Body of pancreas (tissue), 4 donors: Measurements from ENCODE around the gene DLEU7. TPM values are rescaled to one million over a fixed set of nuclear protein-coding genes. Genes with fewer than 3 reads are reported as not detected.

ENCODE experiments used
- ATAC-seq: fragments of 150-250 bp; one replicate; pipeline ENCODE4 v1.9.1; 2016
- DNase-seq, 4 donors: peaks; one replicate each; pipeline ENCODE4 v3.0.0-alpha.2; 2019
- H3K27ac ChIP-seq, 4 donors: fragments of 200-600 bp; sonication (generic); 1 replicate in 3 of 4; 2 replicates in 1 of 4; pipeline versions ENCODE4 v1.5.1 to v1.6.1; 2016 to 2019; ENCODE audit warnings: mild to moderate bottlenecking in 1 of 4, mixed read lengths in 1 of 4, moderate library complexity in 1 of 4
- H3K27me3 ChIP-seq, 2 donors: fragments of 200-600 bp; sonication (generic); one replicate each; pipeline ENCODE4 v1.6.0; 2016; ENCODE audit warnings: mild to moderate bottlenecking in 1 of 2
- H3K36me3 ChIP-seq, 2 donors: fragments of 200-600 bp; sonication (generic); replicated peaks in 1 of 2; 2 replicates each; pipeline ENCODE4 v1.5.1; 2016; ENCODE audit warnings: low read depth in 2 of 2; ENCODE audit not compliant: insufficient read depth in 1 of 2
- H3K4me1 ChIP-seq: fragments of 200-600 bp; sonication (generic); one replicate; pipeline ENCODE4 v1.6.0; 2016
- H3K4me3 ChIP-seq, 2 donors: fragments of 200-600 bp; sonication (generic); 1 replicate in 1 of 2; 2 replicates in 1 of 2; pipeline ENCODE4 v1.5.1; 2016 to 2019
- H3K9me3 ChIP-seq, 3 donors: fragments of 200-600 bp; sonication (generic); 1 replicate in 2 of 3; 2 replicates in 1 of 3; pipeline ENCODE4 v1.5.1; 2016
- POLR2A ChIP-seq, 3 donors: fragments of 450-650 bp; IDR thresholded peaks; one replicate each; pipeline ENCODE4 v1.6.1; 2016; ENCODE audit warnings: antibody characterized with exemption in 3 of 3, mild to moderate bottlenecking in 2 of 3
- WGBS, 2 donors: methylation state at CpG; one replicate each; pipeline ENCODE4 v1.1.5; 2017; 5-methylcytosine and 5-hydroxymethylcytosine counted together
- intact Hi-C: fragments of 100-400 bp; cut with DNase I; formaldehyde crosslinking; loops from one replicate; pipeline ENCODE4 v1.15.1; 2023
- total RNA-seq, 2 donors: library from RNA; depleted of rRNA; stranded (reverse); fragments of >200 nt; gene quantifications; one replicate each; pipeline ENCODE4 v1.1.0, GENCODE V29; 2016
- TF ChIP-seq, protein P1 (sequence below), 7 experiments: fragments of 450-650 bp in 4 of 7; fragments of 200-600 bp in 3 of 7; sonication (generic) in 3 of 7; IDR thresholded peaks; one replicate each; pipeline ENCODE4 v1.5.1; 2016 to 2019; ENCODE audit warnings: antibody characterized with exemption in 7 of 7

DLEU7 gene
- total RNA-seq, 2 donors from 2014 or later, result not detected

DNA sequence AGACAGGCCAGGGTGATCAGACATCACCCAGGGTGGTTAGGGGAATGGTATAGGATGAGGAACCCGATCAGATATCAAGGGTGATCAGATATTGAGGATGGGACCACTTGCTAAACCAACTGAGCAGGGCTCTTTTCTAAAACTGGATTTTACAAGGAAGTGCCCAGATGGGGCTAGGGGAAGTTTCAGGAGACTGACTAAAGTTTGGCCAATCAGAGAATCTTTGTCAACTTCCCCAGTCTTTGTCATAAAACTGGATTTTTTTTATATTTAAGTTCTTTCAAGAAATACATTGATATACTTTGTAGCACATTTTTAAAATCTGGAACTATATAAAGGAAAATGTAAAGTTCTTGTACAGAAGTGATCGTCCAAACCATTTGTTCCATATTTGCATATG lies 30.5 kb upstream of the DLEU7 start:
- intact Hi-C loops, result no loop called here
- Histone ChIP-seq H3K27ac (no peak overlapping the region), H3K4me1 (no peaks in the 10 kb centered on the region), H3K4me3 (no peak overlapping the region), H3K27me3 (no peaks in the 10 kb centered on the region), H3K36me3 (no peaks in the 10 kb centered on the region), H3K9me3 (no peaks in the 10 kb centered on the region)
- 71 to 79% methylated on average over 2 of the region's 2 CpGs for WGBS, 2 donors
- TF ChIP-seq, protein P1, sequence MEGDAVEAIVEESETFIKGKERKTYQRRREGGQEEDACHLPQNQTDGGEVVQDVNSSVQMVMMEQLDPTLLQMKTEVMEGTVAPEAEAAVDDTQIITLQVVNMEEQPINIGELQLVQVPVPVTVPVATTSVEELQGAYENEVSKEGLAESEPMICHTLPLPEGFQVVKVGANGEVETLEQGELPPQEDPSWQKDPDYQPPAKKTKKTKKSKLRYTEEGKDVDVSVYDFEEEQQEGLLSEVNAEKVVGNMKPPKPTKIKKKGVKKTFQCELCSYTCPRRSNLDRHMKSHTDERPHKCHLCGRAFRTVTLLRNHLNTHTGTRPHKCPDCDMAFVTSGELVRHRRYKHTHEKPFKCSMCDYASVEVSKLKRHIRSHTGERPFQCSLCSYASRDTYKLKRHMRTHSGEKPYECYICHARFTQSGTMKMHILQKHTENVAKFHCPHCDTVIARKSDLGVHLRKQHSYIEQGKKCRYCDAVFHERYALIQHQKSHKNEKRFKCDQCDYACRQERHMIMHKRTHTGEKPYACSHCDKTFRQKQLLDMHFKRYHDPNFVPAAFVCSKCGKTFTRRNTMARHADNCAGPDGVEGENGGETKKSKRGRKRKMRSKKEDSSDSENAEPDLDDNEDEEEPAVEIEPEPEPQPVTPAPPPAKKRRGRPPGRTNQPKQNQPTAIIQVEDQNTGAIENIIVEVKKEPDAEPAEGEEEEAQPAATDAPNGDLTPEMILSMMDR (IDR thresholded peaks at IDR 0.05), result no peak
- TF ChIP-seq POLR2A (IDR thresholded peaks at IDR 0.05), result no peak
- ATAC-seq, result no peak
- no peak for DNase-seq

DNA sequence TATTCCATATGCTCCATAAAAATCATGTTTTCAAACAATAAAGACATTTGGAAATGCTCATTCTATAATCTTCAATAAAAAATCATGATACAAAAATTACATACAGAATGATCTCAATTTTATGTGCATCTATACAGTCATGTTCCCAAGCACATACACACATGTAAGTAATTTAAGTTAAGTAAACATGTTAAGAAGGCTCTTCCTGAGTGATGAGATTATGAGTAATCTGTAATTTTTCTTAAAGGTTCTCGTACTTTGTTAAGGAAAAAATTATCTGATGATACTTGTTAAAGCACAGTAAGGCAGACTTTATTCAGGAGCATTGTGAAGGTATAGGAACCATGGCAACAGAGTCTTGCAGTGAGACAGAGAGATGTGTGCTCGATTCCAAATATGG lies 30.0 kb upstream of the DLEU7 start:
- H3K4me3 ChIP-seq, result no peak overlapping the region

DNA sequence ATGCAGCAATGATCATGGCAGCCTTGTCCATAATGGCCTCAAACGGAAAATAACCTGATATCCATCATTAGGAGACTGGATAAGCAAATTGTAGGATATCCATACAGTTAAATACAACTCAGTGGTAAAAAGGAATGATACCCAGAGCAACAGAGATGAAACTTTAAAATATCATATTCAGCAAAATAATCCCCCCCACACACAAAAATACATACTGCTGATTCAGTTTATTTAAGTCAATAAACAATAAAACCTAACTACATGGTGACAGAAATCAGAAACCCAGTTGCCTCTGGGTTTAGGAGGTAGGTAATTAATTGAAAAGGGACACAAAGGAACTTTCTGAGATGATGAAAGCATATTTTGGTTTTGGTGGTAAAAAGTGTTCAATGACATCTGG lies 27.9 kb upstream of the DLEU7 start:
- 78 to 79% methylated on average over 1 of the region's 1 CpG for whole genome bisulfite sequencing, 2 donors
- no peak for DNase-seq
- no peak overlapping the region for H3K4me3 ChIP-seq

More for the DNA sequence above, 30.0 kb upstream of the DLEU7 start:
- DNase-seq (no peak), ATAC-seq (no peak)
- intact Hi-C loops, result no loop called here
- Histone ChIP-seq H3K4me1 (no peaks in the 10 kb centered on the region), H3K27me3 (no peaks in the 10 kb centered on the region), H3K36me3 (no peaks in the 10 kb centered on the region), H3K27ac (no peak overlapping the region), H3K9me3 (no peaks in the 10 kb centered on the region)
- no peak for TF ChIP-seq POLR2A (IDR thresholded peaks at IDR 0.05)
- TF ChIP-seq, protein P1 (IDR thresholded peaks at IDR 0.05), result no peak
- WGBS, 2 donors, result 54 to 66% methylated on average over 2 of the region's 2 CpGs

DNA sequence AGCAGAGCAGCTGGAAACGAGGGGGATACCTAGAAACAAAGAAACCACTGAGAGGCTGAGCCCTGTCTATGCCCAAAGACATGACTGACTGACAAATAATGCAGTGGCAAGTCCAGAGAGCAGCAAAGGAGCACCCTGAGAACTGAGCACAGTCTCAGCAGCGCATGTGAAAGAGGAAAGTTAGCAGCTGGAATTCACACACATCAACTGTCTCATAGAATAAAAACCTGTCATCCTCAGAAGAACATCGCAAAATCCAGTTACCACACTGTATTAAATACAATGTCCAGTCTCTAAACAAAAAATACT lies 24.1 kb upstream of the DLEU7 start:
- H3K4me3 ChIP-seq, result no peak overlapping the region
- DNase-seq (no peak), ATAC-seq (no peak)
- intact Hi-C loops, result no loop called here
- H3K36me3 ChIP-seq, result no peaks in the 10 kb centered on the region
- no peaks in the 10 kb centered on the region for H3K4me1 ChIP-seq
- WGBS, 2 donors, result 60 to 68% methylated on average over 3 of the region's 3 CpGs
- H3K27ac ChIP-seq, result no peak overlapping the region
- no peaks in the 10 kb centered on the region for H3K27me3 ChIP-seq
- H3K9me3 ChIP-seq, result no peaks in the 10 kb centered on the region
- no peak for TF ChIP-seq POLR2A (IDR thresholded peaks at IDR 0.05)
- TF ChIP-seq, protein P1 (IDR thresholded peaks at IDR 0.05), result no peak

More for the DNA sequence above, 27.9 kb upstream of the DLEU7 start:
- TF ChIP-seq, protein P1 (IDR thresholded peaks at IDR 0.05), result no peak
- TF ChIP-seq POLR2A (IDR thresholded peaks at IDR 0.05), result no peak
- no peaks in the 10 kb centered on the region for H3K27me3 ChIP-seq
- no peak for ATAC-seq
- H3K36me3 ChIP-seq, result no peaks in the 10 kb centered on the region
- H3K27ac ChIP-seq, result no peak overlapping the region
- H3K9me3 ChIP-seq, result no peaks in the 10 kb centered on the region
- intact Hi-C loops, result no loop called here
- H3K4me1 ChIP-seq, result no peaks in the 10 kb centered on the region

DNA sequence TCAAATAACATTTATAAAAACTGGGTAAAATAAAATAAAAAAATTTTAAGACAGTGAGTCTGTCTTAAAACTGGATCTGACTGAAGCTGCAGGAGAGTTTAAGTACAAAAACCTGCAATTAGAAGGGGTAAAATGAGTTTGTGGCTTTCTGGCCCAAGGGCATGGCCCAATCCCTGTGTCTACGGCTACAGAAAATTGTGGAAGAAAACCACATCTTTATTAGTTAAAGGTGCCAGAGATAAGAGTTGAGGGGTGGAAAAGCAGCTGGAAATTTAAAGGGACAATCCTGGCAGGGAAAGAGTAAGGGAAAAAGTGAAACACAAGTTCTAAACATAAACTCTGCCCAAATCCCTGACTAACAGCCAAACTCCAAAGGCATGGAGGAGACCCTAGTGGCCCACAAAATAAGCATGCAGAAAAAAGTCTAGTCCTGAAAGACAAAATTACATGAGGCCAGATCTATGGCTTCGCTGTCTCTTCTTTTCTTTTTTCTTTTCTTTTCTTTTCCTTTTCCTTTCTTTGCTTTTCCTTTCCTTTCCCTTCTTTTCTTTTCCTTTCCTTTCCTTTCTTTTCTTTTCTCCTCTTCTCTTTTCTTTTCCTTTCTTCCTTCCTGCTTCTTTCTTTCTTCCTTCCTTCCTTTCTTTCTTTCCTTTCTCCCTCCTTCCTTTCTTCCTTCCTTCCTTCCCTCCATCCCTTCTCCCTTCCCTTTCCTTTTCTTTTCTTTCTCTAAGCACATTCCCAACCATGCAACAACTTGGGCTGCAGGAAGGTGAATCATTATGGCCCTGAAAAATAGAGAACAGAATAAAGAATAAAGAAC lies 23.5 kb upstream of the DLEU7 start:
- H3K27ac ChIP-seq, result no peak overlapping the region
- no peak for TF ChIP-seq POLR2A (IDR thresholded peaks at IDR 0.05)
- TF ChIP-seq, protein P1 (IDR thresholded peaks at IDR 0.05), result no peak
- no peaks in the 10 kb centered on the region for H3K4me1 ChIP-seq
- no peaks in the 10 kb centered on the region for H3K9me3 ChIP-seq
- no peaks in the 10 kb centered on the region for H3K27me3 ChIP-seq
- intact Hi-C loops, result no loop called here
- no peak for ATAC-seq
- no peaks in the 10 kb centered on the region for H3K36me3 ChIP-seq
- DNase-seq, result no peak
- H3K4me3 ChIP-seq, result no peak overlapping the region
- 62 to 65% methylated on average over 2 of the region's 2 CpGs for WGBS, 2 donors
